ENCODE data around the gene RNF222. TPM values are rescaled to one million over a fixed set of nuclear protein-coding genes. Genes with fewer than 3 reads are reported as not detected.
"Not testable (repeated sequence)": the region's sequence is repeated elsewhere in the genome, so short reads cannot be mapped to it uniquely, and the experiment has no call there.

RNF222 gene
- total RNA-seq, 6 experiments from 2014 or later, result not detected

DNA sequence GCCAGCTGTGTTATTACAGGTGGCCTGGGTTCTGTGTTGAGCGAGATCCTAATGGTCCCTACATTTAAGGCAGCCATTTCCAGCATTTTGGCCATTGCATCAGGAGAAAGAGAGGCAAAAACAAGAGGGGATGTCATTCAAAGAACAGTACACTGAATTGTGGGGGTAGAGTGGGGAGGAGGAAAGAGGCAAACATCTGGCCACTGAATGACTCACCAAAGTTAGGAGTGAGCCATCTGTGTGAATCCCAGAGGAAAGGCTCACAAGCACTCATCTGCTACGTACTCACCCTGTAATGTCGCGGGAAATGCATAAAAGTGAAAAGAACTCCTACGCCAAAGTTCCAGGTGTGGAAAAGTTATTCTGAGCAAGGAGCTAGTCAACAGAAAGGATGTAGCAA lies 37.9 kb downstream of the RNF222 start:
- Histone ChIP-seq H3K4me1 (no peaks in the 10 kb centered on the region), H3K4me3 (no peak overlapping the region), H3K27ac (peak overlapping the region in 1 of 3 donors; percentile 22), H3K9me3 (no peaks in the 10 kb centered on the region), H3K27me3 (no peaks in the 10 kb centered on the region), H3K36me3 (no peaks in the 10 kb centered on the region)
- intact Hi-C loops (cut with DNase I), result no loop called here
- TF ChIP-seq POLR2A (IDR thresholded peaks at IDR 0.05) (no peak), CTCF (IDR thresholded peaks at IDR 0.05) (no peak)
- 70% methylated on average over 5 of the region's 5 CpGs for WGBS (ENCODE audit: insufficient coverage, low coverage, low lambda C conversion rate, missing lambda C conversion rate)
- ATAC-seq (peak in 2 of 4 donors; percentile 54 to 77), DNase-seq (no peak)

DNA sequence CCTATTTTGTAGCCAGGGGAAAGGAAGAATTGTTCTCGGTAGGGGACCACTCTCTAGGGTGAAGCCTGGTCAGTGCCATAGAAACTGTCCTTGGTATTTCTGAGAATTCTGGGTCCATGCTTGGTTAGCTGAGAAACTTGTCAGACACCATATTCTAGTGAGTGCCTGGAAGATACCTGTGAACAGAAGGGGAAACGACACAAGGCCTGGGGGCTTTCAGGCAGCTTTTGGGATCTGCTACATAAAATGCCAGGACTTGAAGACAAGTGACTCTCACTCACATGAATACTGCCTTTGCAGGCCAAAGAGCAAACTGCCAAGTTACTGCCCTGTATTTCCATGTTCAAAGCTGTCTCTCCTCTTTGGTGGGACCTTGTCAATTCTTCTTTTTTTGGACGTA lies 39.7 kb downstream of the RNF222 start:
- ATAC-seq (no peak), DNase-seq (no peak)
- TF ChIP-seq CTCF (IDR thresholded peaks at IDR 0.05) (no peak), POLR2A (IDR thresholded peaks at IDR 0.05) (no peak)
- Histone ChIP-seq H3K4me1 (no peaks in the 10 kb centered on the region), H3K27ac (no peak overlapping the region), H3K4me3 (no peak overlapping the region), H3K27me3 (no peaks in the 10 kb centered on the region), H3K36me3 (no peaks in the 10 kb centered on the region), H3K9me3 (no peaks in the 10 kb centered on the region)
- 87% methylated on average over 3 of the region's 3 CpGs for WGBS (ENCODE audit: insufficient coverage, low coverage, low lambda C conversion rate, missing lambda C conversion rate)
- intact Hi-C loops (cut with DNase I), result no loop called here

- H3K4me1 ChIP-seq, result no peaks in the 10 kb centered on the region
- no peaks in the 10 kb centered on the region for H3K9me3 ChIP-seq
- 54% methylated on average over 8 of the region's 8 CpGs for WGBS (ENCODE audit: insufficient coverage, low coverage, low lambda C conversion rate, missing lambda C conversion rate)
- H3K36me3 ChIP-seq, result no peaks in the 10 kb centered on the region
- no peak for TF ChIP-seq POLR2A (IDR thresholded peaks at IDR 0.05)
- TF ChIP-seq CTCF (IDR thresholded peaks at IDR 0.05), result no peak
- no peak overlapping the region for H3K4me3 ChIP-seq
- intact Hi-C loops (cut with DNase I), result no loop called here
- ATAC-seq, result no peak
- no peaks in the 10 kb centered on the region for H3K27me3 ChIP-seq
- DNase-seq, result no peak
- H3K27ac ChIP-seq, result no peak overlapping the region
These were observed 43.4 kb downstream of the RNF222 start for GRCh38 chr17:8354236-8354635.

- Histone ChIP-seq H3K4me3 (no peak overlapping the region), H3K9me3 (no peaks in the 10 kb centered on the region), H3K27me3 (no peaks in the 10 kb centered on the region), H3K4me1 (no peaks in the 10 kb centered on the region), H3K27ac (no peak overlapping the region), H3K36me3 (no peaks in the 10 kb centered on the region)
- TF ChIP-seq POLR2A (IDR thresholded peaks at IDR 0.05) (no peak), CTCF (IDR thresholded peaks at IDR 0.05) (no peak)
- DNase-seq (no peak), ATAC-seq (no peak)
- intact Hi-C loops (cut with DNase I), result no loop called here
- WGBS (ENCODE audit: insufficient coverage, low coverage, low lambda C conversion rate, missing lambda C conversion rate), result 55% methylated on average over 6 of the region's 7 CpGs
These were observed 43.9 kb downstream of the RNF222 start for GRCh38 chr17:8353736-8354135.

- no peaks in the 10 kb centered on the region for H3K4me1 ChIP-seq
- ATAC-seq (no peak), DNase-seq (no peak)
- no peaks in the 10 kb centered on the region for H3K36me3 ChIP-seq
- no peak overlapping the region for H3K4me3 ChIP-seq
- H3K27ac ChIP-seq, result no peak overlapping the region
- no peaks in the 10 kb centered on the region for H3K9me3 ChIP-seq
- 69% methylated on average over 5 of the region's 7 CpGs for WGBS (ENCODE audit: insufficient coverage, low coverage, low lambda C conversion rate, missing lambda C conversion rate)
- no peaks in the 10 kb centered on the region for H3K27me3 ChIP-seq
- TF ChIP-seq POLR2A (IDR thresholded peaks at IDR 0.05) (no peak), CTCF (IDR thresholded peaks at IDR 0.05) (no peak)
- intact Hi-C loops (cut with DNase I), result no loop called here
These were observed 47.3 kb downstream of the RNF222 start for GRCh38 chr17:8350339-8350738.

DNA sequence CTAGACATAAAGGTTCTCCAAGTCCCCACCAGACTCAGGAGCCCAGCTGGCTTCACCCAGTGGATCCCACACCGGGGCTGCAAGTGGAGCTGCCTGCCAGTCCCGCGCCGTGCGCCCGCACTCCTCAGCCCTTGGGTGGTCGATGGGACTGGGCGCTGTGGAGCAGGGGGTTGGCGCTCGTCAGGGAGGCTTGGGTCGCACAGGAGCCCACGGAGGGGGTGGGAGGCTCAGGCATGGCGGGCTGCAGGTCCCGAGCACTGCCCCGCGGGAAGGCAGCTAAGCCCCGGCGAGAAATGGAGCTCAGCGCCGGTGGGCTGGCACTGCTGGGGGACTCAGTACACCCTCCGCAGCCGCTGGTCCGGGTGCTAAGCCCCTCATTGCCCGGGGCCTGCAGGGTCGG lies 50.6 kb downstream of the RNF222 start:
- H3K36me3 ChIP-seq; H3K9me3 ChIP-seq; H3K4me1 ChIP-seq; H3K4me3 ChIP-seq; H3K27me3 ChIP-seq; DNase-seq; ATAC-seq; intact Hi-C loops (cut with DNase I); H3K27ac ChIP-seq: not testable (repeated sequence)
- WGBS (ENCODE audit: insufficient coverage, low coverage, low lambda C conversion rate, missing lambda C conversion rate), result no CpG with 5 or more reads among the region's 25 CpGs
